Ascending aorta (tissue), 2 donors: ENCODE data around the gene CA10. TPM values are rescaled to one million over a fixed set of nuclear protein-coding genes. Genes with fewer than 3 reads are reported as not detected.

Experiments used
- DNase-seq, 2 donors: peaks; one replicate each; pipeline ENCODE4 v3.0.0-alpha.2; 2019; ENCODE audit warnings: low spot score in 2 of 2
- H3K27ac ChIP-seq, 2 donors: fragments of 200-600 bp; sonication (generic); one replicate each; pipeline ENCODE4 v1.5.1; 2016 to 2017; ENCODE audit warnings: mild to moderate bottlenecking in 1 of 2
- H3K27me3 ChIP-seq: fragments of 200-600 bp; sonication (generic); one replicate; pipeline ENCODE4 v1.5.1; 2017
- H3K36me3 ChIP-seq, 2 donors: fragments of 200-600 bp; sonication (generic); one replicate each; pipeline ENCODE4 v1.5.1; 2016
- H3K4me1 ChIP-seq, 2 donors: fragments of 200-600 bp; sonication (generic); one replicate each; pipeline ENCODE4 v1.5.1; 2016 to 2017; ENCODE audit warnings: mild to moderate bottlenecking in 1 of 2
- H3K4me3 ChIP-seq, 2 donors: fragments of 200-600 bp; sonication (generic); one replicate each; pipeline ENCODE4 v1.5.1; 2016 to 2017; ENCODE audit warnings: mild to moderate bottlenecking in 1 of 2
- H3K9me3 ChIP-seq, 2 donors: fragments of 200-600 bp; sonication (generic); one replicate each; pipeline ENCODE4 v1.5.1; 2016
- intact Hi-C: fragments of 100-400 bp; cut with DNase I; formaldehyde crosslinking; loops from one replicate; pipeline ENCODE4 v1.15.1; 2023
- total RNA-seq: library from RNA; depleted of rRNA; stranded (reverse); fragments of >200 nt; gene quantifications from one replicate; pipeline ENCODE4 v1.1.0, GENCODE V29; 2016
- TF ChIP-seq, protein P1 (sequence below), 3 experiments: fragments of 200-600 bp in 2 of 3; fragments of 450-650 bp in 1 of 3; sonication (generic) in 2 of 3; IDR thresholded peaks; one replicate each; pipeline ENCODE4 v1.5.1; 2016 to 2019; ENCODE audit warnings: antibody characterized with exemption in 3 of 3, mild to moderate bottlenecking in 1 of 3, moderate library complexity in 1 of 3

The CA10 gene
- total RNA-seq, 1 donor from 2014 or later: not detected

DNA sequence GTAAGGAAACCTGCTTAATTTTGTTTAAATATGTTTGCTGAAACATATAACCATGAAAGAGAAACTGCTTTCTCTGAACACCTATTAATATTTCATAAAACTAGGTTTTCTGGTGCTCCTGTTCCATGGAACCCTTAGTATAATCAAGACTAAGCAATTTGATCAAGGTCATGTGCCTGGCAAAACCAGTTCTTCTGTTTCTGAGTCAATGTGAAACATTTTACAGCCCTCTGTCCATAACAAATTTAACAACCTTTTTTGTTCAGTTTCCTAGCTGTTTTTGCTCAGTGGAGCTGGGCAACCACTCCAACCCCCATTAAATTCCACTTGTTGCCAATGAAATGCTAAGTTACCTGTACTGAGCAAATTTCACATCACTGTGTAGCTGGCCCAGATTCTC is 344.0 kb downstream of the CA10 start:
- Histone ChIP-seq H3K27ac (no peak overlapping the region), H3K9me3 (no peaks in the 10 kb centered on the region), H3K4me1 (no peaks in the 10 kb centered on the region), H3K4me3 (no peak overlapping the region), H3K36me3 (no peaks in the 10 kb centered on the region), H3K27me3 (no peaks in the 10 kb centered on the region)
- DNase-seq: no peak
- intact Hi-C loops: no loop called here
- TF ChIP-seq, protein P1, sequence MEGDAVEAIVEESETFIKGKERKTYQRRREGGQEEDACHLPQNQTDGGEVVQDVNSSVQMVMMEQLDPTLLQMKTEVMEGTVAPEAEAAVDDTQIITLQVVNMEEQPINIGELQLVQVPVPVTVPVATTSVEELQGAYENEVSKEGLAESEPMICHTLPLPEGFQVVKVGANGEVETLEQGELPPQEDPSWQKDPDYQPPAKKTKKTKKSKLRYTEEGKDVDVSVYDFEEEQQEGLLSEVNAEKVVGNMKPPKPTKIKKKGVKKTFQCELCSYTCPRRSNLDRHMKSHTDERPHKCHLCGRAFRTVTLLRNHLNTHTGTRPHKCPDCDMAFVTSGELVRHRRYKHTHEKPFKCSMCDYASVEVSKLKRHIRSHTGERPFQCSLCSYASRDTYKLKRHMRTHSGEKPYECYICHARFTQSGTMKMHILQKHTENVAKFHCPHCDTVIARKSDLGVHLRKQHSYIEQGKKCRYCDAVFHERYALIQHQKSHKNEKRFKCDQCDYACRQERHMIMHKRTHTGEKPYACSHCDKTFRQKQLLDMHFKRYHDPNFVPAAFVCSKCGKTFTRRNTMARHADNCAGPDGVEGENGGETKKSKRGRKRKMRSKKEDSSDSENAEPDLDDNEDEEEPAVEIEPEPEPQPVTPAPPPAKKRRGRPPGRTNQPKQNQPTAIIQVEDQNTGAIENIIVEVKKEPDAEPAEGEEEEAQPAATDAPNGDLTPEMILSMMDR (IDR thresholded peaks at IDR 0.05): no peak

DNA sequence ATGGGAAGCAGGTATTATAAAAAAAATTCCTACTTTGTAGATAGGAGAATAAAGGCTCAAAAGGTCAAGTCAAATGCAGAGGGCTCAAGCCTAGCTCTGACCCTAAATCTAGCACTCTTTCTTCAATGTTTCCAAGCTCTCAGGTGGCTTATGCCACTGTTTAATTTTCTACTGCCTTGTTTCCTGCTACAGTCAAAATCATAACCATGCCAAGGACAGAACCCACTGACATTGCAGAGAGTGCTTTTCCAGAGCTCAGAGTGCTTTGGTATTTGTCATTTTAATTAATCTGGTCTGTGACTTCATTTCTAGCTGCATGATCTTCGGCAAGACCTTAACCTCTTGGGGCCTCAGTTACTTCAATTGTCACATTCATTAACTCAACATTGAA is 344.7 kb downstream of the CA10 start:
- Histone ChIP-seq H3K9me3 (no peaks in the 10 kb centered on the region), H3K27me3 (no peaks in the 10 kb centered on the region), H3K27ac (no peak overlapping the region), H3K4me1 (no peaks in the 10 kb centered on the region), H3K36me3 (no peaks in the 10 kb centered on the region), H3K4me3 (no peak overlapping the region)
- intact Hi-C loops: no loop called here
- DNase-seq: no peak
- TF ChIP-seq, protein P1 (IDR thresholded peaks at IDR 0.05): no peak

GRCh38 chr17:51813140-51813783 is 345.3 kb downstream of the CA10 start:
- intact Hi-C loops: no loop called here
- Histone ChIP-seq H3K36me3 (no peaks in the 10 kb centered on the region), H3K4me1 (no peaks in the 10 kb centered on the region), H3K9me3 (no peaks in the 10 kb centered on the region), H3K27ac (no peak overlapping the region), H3K27me3 (no peaks in the 10 kb centered on the region), H3K4me3 (no peak overlapping the region)
- no peak for DNase-seq
- TF ChIP-seq, protein P1 (IDR thresholded peaks at IDR 0.05): no peak

GRCh38 chr17:51807460-51807859 is 351.1 kb downstream of the CA10 start:
- DNase-seq: no peak
- Histone ChIP-seq H3K9me3 (no peaks in the 10 kb centered on the region), H3K27ac (no peak overlapping the region), H3K4me3 (no peak overlapping the region), H3K36me3 (no peaks in the 10 kb centered on the region), H3K27me3 (no peaks in the 10 kb centered on the region), H3K4me1 (no peaks in the 10 kb centered on the region)
- TF ChIP-seq, protein P1 (IDR thresholded peaks at IDR 0.05): no peak
- intact Hi-C loops: no loop called here

DNA sequence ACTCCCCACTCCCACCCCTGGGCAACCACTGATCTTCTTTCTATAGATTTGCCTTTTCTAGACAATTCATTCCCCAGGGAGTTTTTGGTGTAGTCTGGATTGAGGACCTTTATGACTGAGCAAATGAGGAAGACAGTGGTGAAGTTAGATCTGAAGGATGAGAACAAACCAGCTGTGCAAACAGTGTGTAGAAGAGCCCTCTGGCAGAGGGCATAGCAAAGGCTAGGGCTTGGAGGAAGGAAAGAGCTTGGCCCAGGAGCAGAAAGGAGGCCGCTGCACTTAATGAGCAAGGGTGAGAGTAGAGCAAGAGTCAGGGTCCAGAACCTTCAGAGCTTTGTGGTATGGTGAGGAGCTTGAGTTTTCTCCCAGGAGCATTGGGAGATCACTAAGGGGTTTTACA is 352.7 kb downstream of the CA10 start:
- intact Hi-C loops: no loop called here
- no peaks in the 10 kb centered on the region for H3K27me3 ChIP-seq
- no peak for DNase-seq
- TF ChIP-seq, protein P1 (IDR thresholded peaks at IDR 0.05): no peak
- no peak overlapping the region for H3K27ac ChIP-seq
- H3K4me3 ChIP-seq: no peak overlapping the region
- H3K36me3 ChIP-seq: no peaks in the 10 kb centered on the region
- H3K9me3 ChIP-seq: no peaks in the 10 kb centered on the region
- no peaks in the 10 kb centered on the region for H3K4me1 ChIP-seq

DNA sequence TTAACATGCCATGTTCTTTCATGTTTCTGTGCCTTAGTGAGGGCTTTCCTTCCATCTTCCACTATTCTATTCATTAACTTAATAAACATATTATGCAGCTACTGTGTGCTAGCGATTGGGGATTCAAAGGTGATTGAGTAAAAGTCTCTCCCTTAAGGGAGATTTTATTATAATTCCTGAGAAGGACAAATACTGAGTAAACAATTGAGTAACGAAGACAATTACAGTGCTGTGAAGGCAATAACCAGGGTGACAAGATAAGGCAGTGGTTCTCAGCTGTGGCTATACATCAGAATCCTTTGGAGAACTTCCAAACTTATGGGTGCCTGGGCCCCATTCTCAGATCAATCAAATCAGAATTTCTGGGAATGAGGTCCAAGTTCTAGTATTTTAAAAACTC is 353.3 kb downstream of the CA10 start:
- intact Hi-C loops: no loop called here
- Histone ChIP-seq H3K4me1 (no peaks in the 10 kb centered on the region), H3K4me3 (no peak overlapping the region), H3K36me3 (no peaks in the 10 kb centered on the region), H3K27me3 (no peaks in the 10 kb centered on the region), H3K9me3 (no peaks in the 10 kb centered on the region), H3K27ac (no peak overlapping the region)
- TF ChIP-seq, protein P1 (IDR thresholded peaks at IDR 0.05): no peak
- DNase-seq: no peak
